ENCODE results near the gene TM2D3.
"Not testable (repeated sequence)": the region's sequence is repeated elsewhere in the genome, so short reads cannot be mapped to it uniquely, and the experiment has no call there.

- not testable (repeated sequence) for TF ChIP-seq CTCF, POLR2A (IDR thresholded peaks at IDR 0.05)
Measured at GRCh38 chr15:101626729-101627128, 25.5 kb downstream of the TM2D3 start.

Measured in heart left ventricle (tissue), 13 donors.